H1 (cell line): ENCODE results near the gene CDH20. TPM values are rescaled to one million over a fixed set of nuclear protein-coding genes. Genes with fewer than 3 reads are reported as not detected.

Experiments used
- BRCA1 ChIP-seq: IDR thresholded peaks from 2 replicates; pipeline ENCODE4 v1.6.1; 2012; ENCODE audit warnings: low read depth, low read length, improper control_type of control experiment
- EZH2 ChIP-seq: fragments of 200-600 bp; sonication (generic); IDR thresholded peaks from 2 replicates; pipeline ENCODE4 v1.7.1; 2012; ENCODE audit warnings: low read depth, mild to moderate bottlenecking, moderate library complexity, low read length, inconsistent platforms; ENCODE audit not compliant: severe bottlenecking
- GTF2F1 ChIP-seq: IDR thresholded peaks from 2 replicates; pipeline ENCODE4 v1.6.1; 2012; ENCODE audit warnings: low read depth, low read length, improper control_type of control experiment, borderline replicate concordance
- KDM1A ChIP-seq: fragments of 200-600, 300-600 bp; sonication (generic); IDR thresholded peaks from 2 replicates; pipeline ENCODE4 v1.7.1; 2016; ENCODE audit warnings: mild to moderate bottlenecking, low read length, borderline replicate concordance
- POU5F1 ChIP-seq: IDR thresholded peaks from 2 replicates; pipeline ENCODE4 v1.6.1; 2011; ENCODE audit warnings: low read depth, mild to moderate bottlenecking, low read length, moderate library complexity
- SAP30 ChIP-seq: fragments of 300-600 bp; sonication (generic); IDR thresholded peaks from 2 replicates; pipeline ENCODE4 v1.7.1; 2012; ENCODE audit warnings: low read length, moderate library complexity, mild to moderate bottlenecking, inconsistent platforms; ENCODE audit not compliant: insufficient read depth, insufficient replicate concordance
- SIX5 ChIP-seq: IDR thresholded peaks from 2 replicates; pipeline ENCODE4 v1.6.1; 2011; ENCODE audit warnings: mild to moderate bottlenecking, low read depth, low read length
- SUZ12 ChIP-seq: fragments of 200-600 bp; sonication (generic); IDR thresholded peaks from 2 replicates; pipeline ENCODE4 v1.6.1; 2012; ENCODE audit warnings: mild to moderate bottlenecking, inconsistent platforms, low read length, moderate library complexity, mixed read lengths
- YY1 ChIP-seq: IDR thresholded peaks from 2 replicates; pipeline ENCODE4 v1.6.1; 2011; ENCODE audit warnings: low read depth, mild to moderate bottlenecking, low read length
- polyA plus RNA-seq, 7 experiments: library from polyadenylated mRNA; depleted of rRNA in 3 of 7; stranded (reverse) in 5 of 7; unstranded in 2 of 7; fragments of >200 nt in 5 of 7; fragments of 200-250 nt in 2 of 7; gene quantifications; 1 replicate in 5 of 7; 2 replicates in 1 of 7; 4 replicates in 1 of 7; pipeline versions ENCODE4 v1.2.1 to v1.2.3, GENCODE V29; 2011 to 2013; ENCODE audit warnings: missing spikeins in 2 of 7, mixed read lengths in 2 of 7
- total RNA-seq: library from RNA; stranded (reverse); fragmentation: NEBNext Ultra II Directional; extraction: Animal tissue kit (Norgen Biotek cat#: 25700); gene quantifications from 2 replicates; pipeline ENCODE4 v1.2.1, GENCODE V29; 2021
- TF ChIP-seq, protein P1 (sequence below): fragments of 300-600 bp; sonication (generic); IDR thresholded peaks from 2 replicates; pipeline ENCODE4 v1.7.1; 2012; ENCODE audit warnings: low read length, moderate library complexity, mild to moderate bottlenecking, inconsistent platforms; ENCODE audit not compliant: insufficient replicate concordance
- TF ChIP-seq, protein P2 (sequence below): IDR thresholded peaks from 2 replicates; pipeline ENCODE4 v1.6.1; 2011; ENCODE audit warnings: low read depth, mild to moderate bottlenecking, low read length; ENCODE audit not compliant: insufficient read depth

CDH20 gene
- total and polyA plus RNA-seq, 2 of the 8 experiments (the other 6 are each of a cell fraction or from before 2014, with no cell fraction given) = 0.07 to 0.12 TPM

DNA sequence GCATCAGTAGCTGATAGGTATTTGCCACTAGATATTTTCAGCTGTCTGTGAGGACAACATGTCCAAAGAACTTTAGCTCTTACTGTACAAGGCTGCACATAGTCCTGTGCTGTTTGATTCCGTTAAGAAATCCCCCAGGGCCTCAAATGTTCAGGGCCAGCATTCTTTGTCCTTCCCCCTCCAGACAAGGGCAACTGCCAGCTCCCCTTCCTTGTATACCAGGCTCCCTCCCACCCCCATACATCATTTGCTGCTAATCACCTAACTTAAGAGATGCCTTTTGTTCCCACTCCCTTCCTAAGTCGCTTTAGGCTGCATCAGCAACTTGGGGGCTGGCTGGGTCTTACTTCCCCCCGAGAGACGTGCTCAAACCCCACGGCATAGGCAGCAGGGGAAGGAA is 138.7 kb downstream of the CDH20 start (continued):
- TF ChIP-seq, protein P1, sequence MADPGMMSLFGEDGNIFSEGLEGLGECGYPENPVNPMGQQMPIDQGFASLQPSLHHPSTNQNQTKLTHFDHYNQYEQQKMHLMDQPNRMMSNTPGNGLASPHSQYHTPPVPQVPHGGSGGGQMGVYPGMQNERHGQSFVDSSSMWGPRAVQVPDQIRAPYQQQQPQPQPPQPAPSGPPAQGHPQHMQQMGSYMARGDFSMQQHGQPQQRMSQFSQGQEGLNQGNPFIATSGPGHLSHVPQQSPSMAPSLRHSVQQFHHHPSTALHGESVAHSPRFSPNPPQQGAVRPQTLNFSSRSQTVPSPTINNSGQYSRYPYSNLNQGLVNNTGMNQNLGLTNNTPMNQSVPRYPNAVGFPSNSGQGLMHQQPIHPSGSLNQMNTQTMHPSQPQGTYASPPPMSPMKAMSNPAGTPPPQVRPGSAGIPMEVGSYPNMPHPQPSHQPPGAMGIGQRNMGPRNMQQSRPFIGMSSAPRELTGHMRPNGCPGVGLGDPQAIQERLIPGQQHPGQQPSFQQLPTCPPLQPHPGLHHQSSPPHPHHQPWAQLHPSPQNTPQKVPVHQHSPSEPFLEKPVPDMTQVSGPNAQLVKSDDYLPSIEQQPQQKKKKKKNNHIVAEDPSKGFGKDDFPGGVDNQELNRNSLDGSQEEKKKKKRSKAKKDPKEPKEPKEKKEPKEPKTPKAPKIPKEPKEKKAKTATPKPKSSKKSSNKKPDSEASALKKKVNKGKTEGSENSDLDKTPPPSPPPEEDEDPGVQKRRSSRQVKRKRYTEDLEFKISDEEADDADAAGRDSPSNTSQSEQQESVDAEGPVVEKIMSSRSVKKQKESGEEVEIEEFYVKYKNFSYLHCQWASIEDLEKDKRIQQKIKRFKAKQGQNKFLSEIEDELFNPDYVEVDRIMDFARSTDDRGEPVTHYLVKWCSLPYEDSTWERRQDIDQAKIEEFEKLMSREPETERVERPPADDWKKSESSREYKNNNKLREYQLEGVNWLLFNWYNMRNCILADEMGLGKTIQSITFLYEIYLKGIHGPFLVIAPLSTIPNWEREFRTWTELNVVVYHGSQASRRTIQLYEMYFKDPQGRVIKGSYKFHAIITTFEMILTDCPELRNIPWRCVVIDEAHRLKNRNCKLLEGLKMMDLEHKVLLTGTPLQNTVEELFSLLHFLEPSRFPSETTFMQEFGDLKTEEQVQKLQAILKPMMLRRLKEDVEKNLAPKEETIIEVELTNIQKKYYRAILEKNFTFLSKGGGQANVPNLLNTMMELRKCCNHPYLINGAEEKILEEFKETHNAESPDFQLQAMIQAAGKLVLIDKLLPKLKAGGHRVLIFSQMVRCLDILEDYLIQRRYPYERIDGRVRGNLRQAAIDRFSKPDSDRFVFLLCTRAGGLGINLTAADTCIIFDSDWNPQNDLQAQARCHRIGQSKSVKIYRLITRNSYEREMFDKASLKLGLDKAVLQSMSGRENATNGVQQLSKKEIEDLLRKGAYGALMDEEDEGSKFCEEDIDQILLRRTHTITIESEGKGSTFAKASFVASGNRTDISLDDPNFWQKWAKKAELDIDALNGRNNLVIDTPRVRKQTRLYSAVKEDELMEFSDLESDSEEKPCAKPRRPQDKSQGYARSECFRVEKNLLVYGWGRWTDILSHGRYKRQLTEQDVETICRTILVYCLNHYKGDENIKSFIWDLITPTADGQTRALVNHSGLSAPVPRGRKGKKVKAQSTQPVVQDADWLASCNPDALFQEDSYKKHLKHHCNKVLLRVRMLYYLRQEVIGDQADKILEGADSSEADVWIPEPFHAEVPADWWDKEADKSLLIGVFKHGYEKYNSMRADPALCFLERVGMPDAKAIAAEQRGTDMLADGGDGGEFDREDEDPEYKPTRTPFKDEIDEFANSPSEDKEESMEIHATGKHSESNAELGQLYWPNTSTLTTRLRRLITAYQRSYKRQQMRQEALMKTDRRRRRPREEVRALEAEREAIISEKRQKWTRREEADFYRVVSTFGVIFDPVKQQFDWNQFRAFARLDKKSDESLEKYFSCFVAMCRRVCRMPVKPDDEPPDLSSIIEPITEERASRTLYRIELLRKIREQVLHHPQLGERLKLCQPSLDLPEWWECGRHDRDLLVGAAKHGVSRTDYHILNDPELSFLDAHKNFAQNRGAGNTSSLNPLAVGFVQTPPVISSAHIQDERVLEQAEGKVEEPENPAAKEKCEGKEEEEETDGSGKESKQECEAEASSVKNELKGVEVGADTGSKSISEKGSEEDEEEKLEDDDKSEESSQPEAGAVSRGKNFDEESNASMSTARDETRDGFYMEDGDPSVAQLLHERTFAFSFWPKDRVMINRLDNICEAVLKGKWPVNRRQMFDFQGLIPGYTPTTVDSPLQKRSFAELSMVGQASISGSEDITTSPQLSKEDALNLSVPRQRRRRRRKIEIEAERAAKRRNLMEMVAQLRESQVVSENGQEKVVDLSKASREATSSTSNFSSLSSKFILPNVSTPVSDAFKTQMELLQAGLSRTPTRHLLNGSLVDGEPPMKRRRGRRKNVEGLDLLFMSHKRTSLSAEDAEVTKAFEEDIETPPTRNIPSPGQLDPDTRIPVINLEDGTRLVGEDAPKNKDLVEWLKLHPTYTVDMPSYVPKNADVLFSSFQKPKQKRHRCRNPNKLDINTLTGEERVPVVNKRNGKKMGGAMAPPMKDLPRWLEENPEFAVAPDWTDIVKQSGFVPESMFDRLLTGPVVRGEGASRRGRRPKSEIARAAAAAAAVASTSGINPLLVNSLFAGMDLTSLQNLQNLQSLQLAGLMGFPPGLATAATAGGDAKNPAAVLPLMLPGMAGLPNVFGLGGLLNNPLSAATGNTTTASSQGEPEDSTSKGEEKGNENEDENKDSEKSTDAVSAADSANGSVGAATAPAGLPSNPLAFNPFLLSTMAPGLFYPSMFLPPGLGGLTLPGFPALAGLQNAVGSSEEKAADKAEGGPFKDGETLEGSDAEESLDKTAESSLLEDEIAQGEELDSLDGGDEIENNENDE = no peak
- TF ChIP-seq YY1 (no peak), BRCA1 (no peak), SAP30 (no peak), KDM1A (no peak), GTF2F1 (no peak), POU5F1 (no peak), EZH2 (no peak), SIX5 (no peak), SUZ12 (no peak)
- TF ChIP-seq, protein P2, sequence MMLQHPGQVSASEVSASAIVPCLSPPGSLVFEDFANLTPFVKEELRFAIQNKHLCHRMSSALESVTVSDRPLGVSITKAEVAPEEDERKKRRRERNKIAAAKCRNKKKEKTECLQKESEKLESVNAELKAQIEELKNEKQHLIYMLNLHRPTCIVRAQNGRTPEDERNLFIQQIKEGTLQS = no peak
